Epithelial cell of prostate (primary cell): ENCODE data around the gene ABCD2.
"Not testable (repeated sequence)": the region's sequence is repeated elsewhere in the genome, so short reads cannot be mapped to it uniquely, and the experiment has no call there.

Experiments used
- DNase-seq: peaks from one replicate; pipeline ENCODE4 v3.0.0-alpha.2; 2011; ENCODE audit warnings: low read depth, low spot score
- H3K27ac ChIP-seq: fragments of 450-650 bp; 2 replicates; pipeline ENCODE4 v1.5.1; 2017; ENCODE audit warnings: mild to moderate bottlenecking

The ABCD2 gene

GRCh38 chr12:39613525-39613924 lies 6.1 kb downstream of the ABCD2 start:
- H3K27ac ChIP-seq = no peak overlapping the region
- DNase-seq = no peak

- no peak for DNase-seq
- no peak overlapping the region for H3K27ac ChIP-seq
Measured at GRCh38 chr12:39612250-39612649, 7.4 kb downstream of the ABCD2 start.

GRCh38 chr12:39611818-39612217 lies 7.8 kb downstream of the ABCD2 start:
- no peak for DNase-seq
- H3K27ac ChIP-seq = no peak overlapping the region

- H3K27ac ChIP-seq = no peak overlapping the region
- DNase-seq = no peak
Measured at GRCh38 chr12:39610436-39611025, 9.1 kb downstream of the ABCD2 start.

GRCh38 chr12:39606712-39607423 lies 12.7 kb downstream of the ABCD2 start:
- no peak overlapping the region for H3K27ac ChIP-seq
- no peak for DNase-seq

- peak overlapping the region; percentile 43 for H3K27ac ChIP-seq
- DNase-seq = no peak
Measured at GRCh38 chr12:39605996-39606395, 13.6 kb downstream of the ABCD2 start.

- peak overlapping the region; percentile 43 for H3K27ac ChIP-seq
- no peak for DNase-seq
Measured at GRCh38 chr12:39605501-39605900, 14.1 kb downstream of the ABCD2 start.

GRCh38 chr12:39603065-39603464 lies 16.5 kb downstream of the ABCD2 start:
- DNase-seq = no peak
- no peak overlapping the region for H3K27ac ChIP-seq

GRCh38 chr12:39601951-39602350 lies 17.7 kb downstream of the ABCD2 start:
- DNase-seq, H3K27ac ChIP-seq: not testable (repeated sequence)

- no peak overlapping the region for H3K27ac ChIP-seq
- DNase-seq = no peak
Measured at GRCh38 chr12:39595928-39596327, 23.7 kb downstream of the ABCD2 start.

GRCh38 chr12:39592295-39592694 lies 27.3 kb downstream of the ABCD2 start:
- DNase-seq = no peak
- no peak overlapping the region for H3K27ac ChIP-seq

- no peak for DNase-seq
Measured at GRCh38 chr12:39588348-39588747, 31.3 kb downstream of the ABCD2 start.

GRCh38 chr12:39587225-39587624 lies 32.4 kb downstream of the ABCD2 start:
- H3K27ac ChIP-seq = no peak overlapping the region
- no peak for DNase-seq

More at GRCh38 chr12:39588348-39588747, 31.3 kb downstream of the ABCD2 start:
- no peak overlapping the region for H3K27ac ChIP-seq

- H3K27ac ChIP-seq = no peak overlapping the region
- no peak for DNase-seq
Measured at GRCh38 chr12:39586816-39587215, 32.8 kb downstream of the ABCD2 start.

- peak; percentile 5 for DNase-seq
- H3K27ac ChIP-seq = no peak overlapping the region
Measured at GRCh38 chr12:39581592-39581991, 38.0 kb downstream of the ABCD2 start.

- H3K27ac ChIP-seq = no peak overlapping the region
- no peak for DNase-seq
Measured at GRCh38 chr12:39575498-39575875, 44.1 kb downstream of the ABCD2 start.

GRCh38 chr12:39574785-39575497 lies 44.7 kb downstream of the ABCD2 start:
- no peak for DNase-seq
- no peak overlapping the region for H3K27ac ChIP-seq

- H3K27ac ChIP-seq = no peak overlapping the region
- DNase-seq = no peak
Measured at GRCh38 chr12:39574378-39574777, 45.2 kb downstream of the ABCD2 start.

GRCh38 chr12:39573971-39574370 lies 45.6 kb downstream of the ABCD2 start:
- DNase-seq = no peak

GRCh38 chr12:39572551-39572950 lies 47.1 kb downstream of the ABCD2 start:
- no peak overlapping the region for H3K27ac ChIP-seq
- DNase-seq = no peak

More at GRCh38 chr12:39573971-39574370, 45.6 kb downstream of the ABCD2 start:
- H3K27ac ChIP-seq = no peak overlapping the region

- DNase-seq = no peak
- no peak overlapping the region for H3K27ac ChIP-seq
Measured at GRCh38 chr12:39571351-39571750, 48.3 kb downstream of the ABCD2 start.
